GM11168 (cell line): ENCODE measurements around the gene H3-3A.

Source experiments
- in situ Hi-C: fragments of 300-500 bp; cut with MboI; formaldehyde crosslinking; loops from one replicate; pipeline ENCODE4 v1.12.0; 2022; ENCODE audit warnings: low sequenced_read_pairs; ENCODE audit not compliant: unreplicated experiment

Gene H3-3A

DNA sequence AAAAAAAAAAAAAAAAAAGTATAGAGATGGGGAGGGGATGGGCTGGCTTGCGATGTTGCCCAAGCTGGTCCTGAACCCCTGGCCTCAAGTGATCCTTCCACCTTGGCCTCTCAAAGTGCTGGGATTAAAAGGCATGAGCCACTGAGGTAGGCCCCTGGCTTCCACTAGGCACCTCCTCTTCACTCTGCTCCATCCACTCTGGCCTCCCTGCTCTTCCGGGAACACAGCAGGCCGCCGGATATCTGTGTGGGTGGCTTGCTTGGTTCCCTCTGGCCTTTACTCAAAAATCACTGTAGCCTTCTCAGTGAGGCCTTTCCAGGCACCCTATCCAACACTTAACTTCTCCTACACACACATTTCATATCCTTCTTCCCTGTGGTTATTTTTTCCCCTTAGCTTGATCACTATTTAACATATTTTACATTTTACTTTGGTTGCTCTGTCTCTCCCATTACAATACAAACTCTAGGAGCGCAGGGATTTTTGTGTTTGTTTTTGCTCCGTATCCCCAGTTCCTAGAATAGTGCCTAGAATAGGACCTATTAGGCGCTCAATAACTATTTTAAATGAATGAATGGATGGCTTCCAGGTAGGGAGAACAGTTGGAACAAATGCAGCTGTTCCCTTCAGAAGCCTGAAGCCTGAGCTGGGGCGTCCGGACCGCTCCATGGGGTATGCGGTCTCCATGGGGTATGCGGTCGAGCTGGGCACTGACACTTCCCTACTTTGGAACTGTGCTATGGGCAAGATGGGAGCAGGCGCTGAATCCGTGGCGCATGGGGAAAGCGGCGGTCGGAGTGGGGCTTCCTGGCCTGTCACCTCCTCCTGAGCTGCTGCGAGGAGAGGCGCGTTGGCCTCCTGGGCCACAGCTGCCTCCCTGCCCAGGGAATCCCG lies 46.7 kb downstream of the H3-3A start:
- in situ Hi-C loops, result no loop called here

- in situ Hi-C loops, result loop anchor here (5.0 kb wide), 1 partner anchor 33 kb away; no protein-coding TSS in a partner anchor
Observed at GRCh38 chr1:226109829-226110248, 47.3 kb downstream of the H3-3A start.

- in situ Hi-C loops, result loop anchor here (5.0 kb wide), 1 partner anchor 33 kb away; no protein-coding TSS in a partner anchor
Observed at GRCh38 chr1:226110249-226111097, 48.0 kb downstream of the H3-3A start.

DNA sequence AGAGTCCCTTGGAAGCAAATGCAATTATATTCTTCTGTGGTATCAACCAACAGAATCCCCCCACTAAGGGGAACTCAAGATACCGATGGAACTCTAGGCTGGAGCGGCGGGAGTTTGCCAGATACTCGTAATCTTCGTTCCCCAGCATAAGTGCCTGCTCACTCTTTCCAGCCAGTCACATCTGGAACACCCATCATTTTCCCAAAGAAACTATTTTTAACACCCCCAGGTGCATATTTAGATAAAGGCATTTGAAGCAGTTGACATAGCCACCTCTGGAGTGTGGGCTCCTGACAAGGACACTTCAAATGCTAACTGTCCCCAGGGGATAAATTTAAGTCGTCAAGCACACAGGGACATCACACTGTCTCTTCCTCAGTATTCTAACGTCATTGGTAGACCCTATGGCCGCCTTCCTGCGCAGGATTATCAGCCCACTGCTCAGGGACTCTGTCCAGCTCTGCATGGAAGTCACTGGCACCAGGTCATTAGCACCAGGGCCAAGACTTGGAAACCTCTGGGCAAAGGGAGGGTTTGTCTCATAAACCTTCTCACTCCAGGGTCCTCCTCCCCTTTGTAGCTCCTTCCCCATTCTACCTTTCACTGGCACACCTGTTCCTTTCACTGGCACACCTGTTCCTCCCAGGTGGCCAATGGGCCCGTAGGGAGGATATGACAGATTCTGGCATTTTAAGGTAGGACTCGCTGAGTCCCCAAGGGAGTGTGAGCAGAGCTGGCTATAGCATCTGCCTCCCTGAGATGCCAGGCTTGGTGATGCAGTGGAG lies 48.8 kb downstream of the H3-3A start:
- in situ Hi-C loops, result loop anchor here (5.0 kb wide), 1 partner anchor 34 kb away; no protein-coding TSS in a partner anchor

GRCh38 chr1:226111883-226112261 lies 49.4 kb downstream of the H3-3A start:
- in situ Hi-C loops, result loop anchor here (5.0 kb wide), 1 partner anchor 35 kb away; no protein-coding TSS in a partner anchor

DNA sequence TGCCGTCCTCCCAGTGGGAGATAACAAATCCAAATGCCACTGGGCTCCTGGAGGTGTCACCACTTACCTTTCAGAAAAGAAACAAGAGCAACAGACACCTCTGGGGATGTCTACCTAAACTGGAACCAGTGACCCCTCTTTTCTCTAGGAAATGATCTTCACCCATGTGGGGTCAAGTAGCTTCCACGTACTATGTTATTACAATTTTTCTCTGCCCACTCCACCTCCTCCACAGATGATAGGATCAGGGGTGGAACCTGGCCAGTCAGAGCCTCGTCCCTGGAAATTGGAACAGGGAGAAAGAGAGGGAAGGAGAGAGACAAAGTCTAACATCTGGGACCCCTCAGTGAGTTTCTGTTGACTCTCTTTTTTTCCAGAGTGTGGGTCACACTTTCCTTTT lies 50.1 kb downstream of the H3-3A start:
- in situ Hi-C loops, result loop anchor here (5.0 kb wide), 1 partner anchor 35 kb away; no protein-coding TSS in a partner anchor

DNA sequence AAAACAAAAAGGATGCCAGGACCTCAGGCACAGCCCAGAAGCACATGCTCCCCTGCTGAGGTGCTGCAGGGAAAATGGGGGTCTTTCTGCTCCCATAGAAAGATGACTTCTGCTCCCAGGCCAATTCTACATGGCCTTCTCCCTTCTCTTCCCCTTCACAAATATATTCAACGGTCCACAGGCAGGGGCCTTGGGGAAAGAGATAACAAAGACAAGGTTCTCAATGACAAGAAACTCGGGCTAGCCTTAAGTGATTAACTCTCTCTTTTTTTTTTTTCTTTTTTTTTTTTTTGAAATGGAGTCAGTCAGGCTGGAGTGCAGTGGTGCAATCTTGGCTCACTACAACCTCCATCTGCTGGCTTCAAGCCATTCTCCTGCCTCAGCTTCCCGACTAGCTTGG lies 54.2 kb downstream of the H3-3A start:
- in situ Hi-C loops, result no loop called here

DNA sequence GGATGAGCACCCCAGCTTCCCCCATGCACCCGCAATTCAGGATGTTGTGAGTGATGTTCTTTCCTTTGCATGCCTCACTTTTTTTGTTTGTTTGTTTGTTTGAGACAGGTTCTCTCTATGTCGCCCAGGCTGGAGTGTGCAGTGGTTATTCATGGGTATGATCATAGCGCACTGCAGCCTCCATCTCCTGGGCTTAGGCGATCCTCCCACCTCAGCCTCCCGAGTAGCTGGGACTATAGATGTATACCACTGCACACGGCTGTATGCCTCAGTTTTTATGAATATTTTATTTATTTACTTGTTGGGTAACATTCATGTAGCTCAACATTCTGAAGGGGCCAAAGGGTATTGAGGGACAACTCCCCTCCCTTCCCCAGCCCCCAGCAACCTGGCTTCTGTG lies 54.8 kb downstream of the H3-3A start:
- in situ Hi-C loops, result no loop called here

- in situ Hi-C loops, result no loop called here
Observed at GRCh38 chr1:226118357-226118756, 55.8 kb downstream of the H3-3A start.

- in situ Hi-C loops, result no loop called here
Observed at GRCh38 chr1:226119169-226119568, 56.7 kb downstream of the H3-3A start.

GRCh38 chr1:226120398-226120797 lies 57.9 kb downstream of the H3-3A start:
- in situ Hi-C loops, result no loop called here

- in situ Hi-C loops, result no loop called here
Observed at GRCh38 chr1:226121049-226121586, 58.6 kb downstream of the H3-3A start.
